Camera-type eye (tissue), 1 donor: ENCODE measurements around the gene TRAPPC4. TPM values are rescaled to one million over a fixed set of nuclear protein-coding genes. Genes with fewer than 3 reads are reported as not detected.

ENCODE experiments used
- total RNA-seq: library from RNA; depleted of rRNA; stranded (reverse); fragments of >200 nt; gene quantifications from one replicate; pipeline ENCODE4 v1.2.3, GENCODE V29; 2014

Gene TRAPPC4, protein sequence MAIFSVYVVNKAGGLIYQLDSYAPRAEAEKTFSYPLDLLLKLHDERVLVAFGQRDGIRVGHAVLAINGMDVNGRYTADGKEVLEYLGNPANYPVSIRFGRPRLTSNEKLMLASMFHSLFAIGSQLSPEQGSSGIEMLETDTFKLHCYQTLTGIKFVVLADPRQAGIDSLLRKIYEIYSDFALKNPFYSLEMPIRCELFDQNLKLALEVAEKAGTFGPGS
- total RNA-seq = 57.7 TPM

DNA sequence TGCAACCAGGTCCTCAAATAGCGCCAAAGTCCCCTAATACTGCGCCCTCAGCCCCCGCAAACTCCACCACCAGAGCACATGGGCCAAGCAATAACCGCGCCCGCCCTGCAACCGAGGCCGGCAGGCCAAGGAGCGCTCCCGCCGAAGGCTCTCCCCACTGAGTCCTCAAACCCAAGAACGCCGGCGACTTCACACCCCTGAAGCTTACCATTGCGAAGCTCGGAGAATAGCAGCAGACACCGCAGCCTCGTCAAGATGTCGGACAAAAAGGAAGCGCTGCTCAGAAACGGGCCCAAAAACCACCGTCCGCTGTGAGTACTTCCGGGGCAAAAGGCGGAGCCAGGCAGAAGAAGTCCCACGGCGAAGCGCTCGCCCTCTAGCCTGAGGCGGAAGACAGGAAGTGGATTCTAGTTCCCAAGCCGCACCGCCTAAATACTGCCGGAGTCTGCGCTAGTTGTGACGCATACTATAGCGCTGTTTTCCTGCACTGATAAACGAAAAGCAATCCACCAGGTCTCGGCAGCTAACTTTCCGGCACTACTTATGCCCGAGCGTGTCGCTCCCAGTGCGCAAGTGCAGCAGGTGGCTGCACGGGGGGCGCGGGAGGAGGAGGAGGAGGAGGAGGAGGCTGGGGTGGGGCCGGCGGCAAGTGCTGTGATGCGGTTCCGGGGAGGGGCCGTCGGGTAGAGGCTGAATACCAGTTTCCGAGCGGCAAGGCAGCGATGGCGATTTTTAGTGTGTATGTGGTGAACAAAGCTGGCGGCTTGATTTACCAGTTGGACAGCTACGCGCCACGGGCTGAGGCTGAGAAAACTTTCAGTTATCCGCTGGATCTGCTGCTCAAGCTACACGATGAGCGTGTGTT, at the start of gene TRAPPC4, which contains the start of gene RPS25:
Gene TRAPPC4, plus strand, starts transcription at position 693 of the 865 bp plus-strand sequence. Its CDS starts 30 bp downstream, at position 723.
Gene RPS25, minus strand, starts transcription at position 270 of the 865 bp plus-strand sequence. Its CDS starts 59 bp downstream, at position 211.

DNA sequence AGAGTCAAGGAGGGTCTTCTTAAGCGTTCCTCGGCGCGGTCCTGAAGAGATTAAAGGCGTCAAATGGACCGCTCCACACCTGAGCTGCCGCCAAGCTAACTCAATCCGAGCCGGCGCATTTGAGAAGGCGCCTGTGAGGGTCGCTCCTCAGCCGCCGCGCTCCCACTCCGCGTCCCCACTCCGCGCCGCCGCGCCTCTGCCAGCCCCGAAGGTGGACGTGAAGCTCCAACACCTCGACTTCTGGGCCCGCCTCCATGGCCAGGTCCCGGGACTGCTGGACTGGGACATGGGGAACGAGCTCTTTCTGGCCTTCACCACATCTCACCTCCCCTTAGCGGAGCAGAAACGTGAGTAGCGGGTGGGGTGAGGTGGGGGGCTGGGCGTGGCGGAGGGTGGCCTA, 46.9 kb upstream of the TRAPPC4 start, which contains the start of gene FOXR1:
Gene FOXR1, plus strand, starts transcription at position 116 of the 400 bp plus-strand sequence. Its CDS starts 171 bp downstream, at position 287.

DNA sequence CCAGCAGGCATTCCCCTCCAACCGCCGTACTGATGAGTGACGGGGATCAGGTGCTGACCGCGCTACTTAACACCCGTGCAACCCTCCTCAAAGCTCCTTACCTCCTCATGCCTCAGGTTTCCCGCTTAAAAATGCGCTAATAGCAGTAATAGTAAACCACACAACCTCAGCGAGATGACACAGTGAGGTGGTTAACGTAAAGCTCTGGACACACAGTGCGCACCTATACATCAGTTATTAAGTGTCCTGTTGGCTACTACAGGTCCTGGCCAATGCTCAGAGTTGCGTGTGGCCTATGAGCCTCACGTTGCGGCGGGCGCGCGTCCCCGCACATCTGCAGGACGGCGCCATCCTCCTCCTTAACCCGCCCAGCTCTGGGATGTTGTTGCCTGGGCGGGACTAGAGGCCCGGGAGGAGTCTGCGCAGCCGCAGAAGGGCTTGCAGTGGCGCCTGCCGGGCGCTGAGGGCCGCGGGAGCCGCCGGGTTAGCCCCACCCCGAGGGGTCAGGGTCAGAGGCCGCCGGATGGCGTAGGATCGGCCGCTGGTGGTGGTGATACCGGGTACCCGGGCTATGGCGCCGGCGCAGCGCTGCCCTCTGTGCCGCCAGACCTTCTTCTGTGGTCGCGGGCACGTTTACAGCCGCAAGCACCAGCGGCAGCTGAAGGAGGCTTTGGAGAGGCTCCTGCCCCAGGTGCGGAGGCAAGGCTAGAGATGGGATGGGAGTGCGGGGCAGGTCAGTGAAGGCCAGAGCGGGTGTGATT, 20.8 kb upstream of the TRAPPC4 start, which contains the start of gene CENATAC:
Gene CENATAC, plus strand, starts transcription at position 512 of the 761 bp plus-strand sequence. Its CDS starts 60 bp downstream, at position 572.

DNA sequence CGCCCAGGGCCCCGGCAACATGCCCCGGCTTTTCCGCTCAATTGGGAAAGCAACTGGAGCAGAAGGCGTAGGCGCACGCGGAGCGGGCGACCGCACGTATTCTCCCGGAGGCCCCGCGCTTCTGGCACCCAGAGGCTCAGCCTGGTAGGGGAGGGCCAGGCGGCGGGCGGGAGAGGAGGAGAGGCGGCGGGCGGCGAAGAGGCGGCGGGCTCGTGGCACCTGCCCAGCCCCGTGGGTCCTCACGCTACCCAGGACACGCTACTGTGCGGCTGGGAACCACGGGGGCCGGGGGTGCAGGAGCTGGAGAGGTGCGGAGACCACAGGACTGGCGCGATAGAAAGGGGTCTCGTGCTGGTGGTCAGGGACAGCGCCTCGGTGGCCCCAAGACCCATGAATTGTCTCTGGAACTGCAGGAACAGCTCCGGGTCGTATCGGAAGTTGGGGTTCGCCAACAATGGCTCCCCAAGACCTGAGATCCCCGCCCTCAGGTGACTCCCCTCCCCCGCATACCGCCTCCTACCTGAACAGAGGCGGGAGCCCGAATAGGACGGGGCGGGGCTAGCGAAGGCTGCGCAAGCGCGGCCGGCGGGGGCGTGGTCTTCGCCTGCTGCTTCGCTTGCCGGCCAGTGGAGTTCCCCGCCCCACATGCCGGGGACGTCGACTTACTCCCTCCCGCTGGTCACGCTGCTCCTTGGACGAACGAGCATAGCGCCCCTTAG, 11.9 kb downstream of the TRAPPC4 start, which contains the start of gene SLC37A4:
Gene SLC37A4, minus strand, starts transcription at position 549 of the 719 bp plus-strand sequence.

DNA sequence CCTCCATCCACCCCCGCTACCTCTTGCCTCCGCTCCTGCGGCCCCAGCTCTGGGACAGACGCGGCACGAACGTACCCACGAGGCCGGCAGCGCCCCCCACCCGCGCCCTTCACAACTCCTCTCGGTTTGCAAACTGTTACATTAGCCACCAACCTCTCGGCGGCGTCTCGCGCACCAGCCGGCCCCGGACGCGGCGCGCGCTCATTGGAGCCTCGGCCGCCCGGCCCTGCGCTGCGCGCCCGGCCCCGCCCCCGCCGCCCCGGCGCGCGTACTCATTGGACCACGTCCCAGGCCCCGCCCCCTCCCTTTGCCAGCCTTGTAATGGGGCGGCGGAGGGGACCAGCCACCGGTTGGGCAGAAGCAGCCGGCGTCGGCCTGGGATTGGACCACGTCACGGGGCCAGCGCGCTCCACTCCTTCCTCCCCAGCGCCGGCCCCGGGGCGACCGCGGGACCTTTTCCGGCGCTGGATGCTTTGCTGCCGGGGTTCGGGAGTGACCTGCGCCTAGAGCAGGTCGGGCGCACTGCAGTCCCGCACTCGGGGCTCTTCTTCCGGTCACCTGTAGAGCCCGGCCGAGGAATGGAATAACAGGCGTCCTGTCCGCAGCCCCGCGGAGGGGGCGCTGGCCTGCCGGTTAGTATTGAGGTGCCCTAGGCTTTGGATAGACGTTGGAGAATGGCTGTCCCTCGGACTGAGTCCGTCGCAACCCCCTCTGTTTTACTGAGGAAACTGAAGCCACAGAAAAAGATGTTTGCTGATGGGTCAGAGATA, 38.6 kb downstream of the TRAPPC4 start, which contains the start of gene HYOU1:
Gene HYOU1, minus strand, starts transcription at position 206 of the 770 bp plus-strand sequence. CDS start 1,045 bp downstream, outside the sequence.

DNA sequence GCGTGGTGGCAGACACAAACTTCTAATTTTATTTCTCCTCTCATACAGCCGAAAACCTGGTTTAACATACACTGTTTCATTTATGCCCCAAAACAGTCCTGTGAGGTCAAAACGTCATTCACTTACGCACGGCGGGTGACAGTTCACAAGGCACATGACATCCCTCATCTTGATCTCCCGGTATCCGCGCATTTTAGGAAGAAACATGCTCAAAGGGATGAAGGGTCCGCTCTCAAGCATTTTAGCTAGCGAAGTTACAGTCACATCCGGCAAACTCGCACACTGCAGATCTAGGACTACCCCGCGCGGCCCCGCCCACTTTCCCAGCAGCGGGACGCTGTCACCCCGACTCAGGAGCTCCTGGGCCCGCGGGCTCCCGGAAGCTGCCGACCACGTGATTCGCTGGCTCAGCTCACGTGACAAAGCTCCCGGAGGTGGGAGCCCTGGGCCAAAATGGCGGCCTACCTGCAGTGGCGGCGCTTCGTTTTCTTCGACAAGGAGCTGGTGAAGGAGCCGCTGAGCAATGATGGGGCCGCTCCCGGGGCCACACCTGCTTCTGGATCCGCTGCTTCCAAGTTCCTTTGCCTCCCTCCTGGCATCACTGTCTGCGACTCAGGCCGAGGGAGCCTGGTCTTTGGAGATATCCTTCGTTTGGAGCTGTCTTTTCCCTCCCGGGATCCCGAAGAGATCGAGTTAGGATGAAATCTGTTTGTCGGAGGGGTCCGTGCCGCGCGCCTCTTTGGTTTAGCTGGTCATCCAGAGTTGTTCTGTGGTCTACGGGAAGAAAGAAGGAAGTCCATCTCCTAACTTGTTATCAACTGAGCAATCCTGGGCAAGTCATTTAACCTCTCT, 49.0 kb downstream of the TRAPPC4 start, which contains the start of gene VPS11:
Gene VPS11, plus strand, starts transcription at position 448 of the 852 bp plus-strand sequence. Its CDS starts 6 bp downstream, at position 454.

Other genes starting within 250 kb of the TRAPPC4 start
- 293 TPM for gene DDX6, start 227.6 kb upstream of the TRAPPC4 start, total RNA-seq
- not detected for gene CXCR5, start 134.9 kb upstream of the TRAPPC4 start, total RNA-seq
- gene BCL9L, start 92.8 kb upstream of the TRAPPC4 start, total RNA-seq = 24.8 TPM
- not detected for gene UPK2, start 62.5 kb upstream of the TRAPPC4 start, total RNA-seq
- gene FOXR1, start 47.0 kb upstream of the TRAPPC4 start, total RNA-seq = not detected
- 48.5 TPM for gene CENATAC, start 20.6 kb upstream of the TRAPPC4 start, total RNA-seq
- 786 TPM for gene RPS25, start 423 bp upstream of the TRAPPC4 start, total RNA-seq
- 24.0 TPM for gene SLC37A4, start 12.1 kb downstream of the TRAPPC4 start, total RNA-seq
- 74.0 TPM for gene HYOU1, start 38.4 kb downstream of the TRAPPC4 start, total RNA-seq
- 36.0 TPM for gene VPS11, start 49.1 kb downstream of the TRAPPC4 start, total RNA-seq
- 7.9 TPM for gene HMBS, start 66.1 kb downstream of the TRAPPC4 start, total RNA-seq
- 29.1 TPM for gene DPAGT1, start 83.1 kb downstream of the TRAPPC4 start, total RNA-seq
- 9.8 TPM for gene C2CD2L, start 88.6 kb downstream of the TRAPPC4 start, total RNA-seq
- 24.4 TPM for gene HINFP, start 102.8 kb downstream of the TRAPPC4 start, total RNA-seq
- 14.6 TPM for gene ABCG4, start 130.3 kb downstream of the TRAPPC4 start, total RNA-seq
- 24.0 TPM for gene NLRX1, start 150.0 kb downstream of the TRAPPC4 start, total RNA-seq
- 0.44 TPM for gene NHERF4, start 166.7 kb downstream of the TRAPPC4 start, total RNA-seq
- 23.1 TPM for gene CBL, start 187.6 kb downstream of the TRAPPC4 start, total RNA-seq